Ovary (tissue), 9 donors: Measurements from ENCODE around the gene CBX1. TPM values are rescaled to one million over a fixed set of nuclear protein-coding genes. Genes with fewer than 3 reads are reported as not detected.
A peak's percentile ranks its signal among the peaks of the same experiment; 100 is the strongest.
"Not testable (repeated sequence)": the region's sequence is repeated elsewhere in the genome, so short reads cannot be mapped to it uniquely, and the experiment has no call there.

Experiments used
- DNase-seq, 5 donors: peaks; one replicate each; pipeline ENCODE4 v3.0.0-alpha.2; 2019 to 2020
- H3K27ac ChIP-seq, 2 donors: fragments of 200-600 bp; one replicate each; pipeline versions ENCODE4 v1.5.1 to v1.8.0; 2019 to 2022
- H3K27me3 ChIP-seq: fragments of 200-600 bp; one replicate; pipeline ENCODE4 v1.8.0; 2022
- H3K36me3 ChIP-seq: fragments of 200-600 bp; sonication (generic); one replicate; pipeline ENCODE4 v1.5.1; 2019
- H3K4me1 ChIP-seq: one replicate; pipeline ENCODE4 v1.8.1; 2013; ENCODE audit warnings: mild to moderate bottlenecking, moderate library complexity; ENCODE audit not compliant: insufficient read depth
- H3K4me3 ChIP-seq: fragments of 200-600 bp; sonication (generic); one replicate; pipeline ENCODE4 v1.5.1; 2017
- H3K9me3 ChIP-seq, 2 donors: fragments of 200-600 bp in 1 of 2; sonication (generic) in 1 of 2; one replicate each; pipeline versions ENCODE4 v1.5.1 to v1.8.1; 2013 to 2019; ENCODE audit warnings: mild to moderate bottlenecking in 1 of 2, moderate library complexity in 1 of 2
- EP300 ChIP-seq: sonication (generic); formaldehyde crosslinking; IDR thresholded peaks from one replicate; pipeline ENCODE4 v1.6.1; 2017; ENCODE audit warnings: antibody characterized with exemption
- POLR2A ChIP-seq: fragments of 450-650 bp; IDR thresholded peaks from one replicate; pipeline ENCODE4 v1.6.1; 2017; ENCODE audit warnings: antibody characterized with exemption, mild to moderate bottlenecking, moderate library complexity
- WGBS, 3 donors: extraction: QIAGEN DNeasy Blood & Tissue Kit in 1 of 3; methylation state at CpG; one replicate each; pipeline versions ENCODE4 v1.1.5 to v1.1.7; 2013 to 2017; 5-methylcytosine and 5-hydroxymethylcytosine counted together
- intact Hi-C, 4 donors: fragments of 100-400 bp; cut with DNase I; formaldehyde crosslinking; loops; one replicate each; pipeline versions ENCODE4 v1.11.0 to v1.15.1; 2022 to 2023
- polyA plus RNA-seq, 2 donors: library from polyadenylated mRNA; stranded (reverse); fragments of 200-250 nt in 1 of 2; fragments of 350-450 nt in 1 of 2; fragmentation: Illumina TruSeq in 1 of 2; extraction: RNeasy Lipid Tissue Mini Kit (QIAGEN cat#74804) in 1 of 2; gene quantifications; one replicate each; pipeline ENCODE4 v1.2.3, GENCODE V29; 2013 to 2014
- total RNA-seq, 7 donors: library from RNA; depleted of rRNA in 2 of 7; stranded (reverse); fragments of >200 nt in 2 of 7; fragmentation: NEBNext Ultra II Directional in 3 of 7; extraction: Animal tissue kit (Norgen Biotek cat#: 25700) in 3 of 7; gene quantifications; one replicate each; pipeline versions ENCODE4 v1.1.0 to v1.2.4, GENCODE V29; 2016 to 2023
- TF ChIP-seq, protein P1 (sequence below), 3 donors: fragments of 450-650 bp in 2 of 3; fragments of 200-600 bp in 1 of 3; IDR thresholded peaks; one replicate each; pipeline versions ENCODE4 v1.5.1 to v1.8.0; 2016 to 2022; ENCODE audit warnings: antibody characterized with exemption in 3 of 3, mild to moderate bottlenecking in 1 of 3
- donor health status: DM: no; HTN: no; CAD: no; lungs with moderate emphysema.
- donor health status: DM: no; HTN: no; CAD: no.
- donor health status: Bipolar disorder and iron deficiency.
- donor health status: DM: yes; HTN: yes; CAD: no.
- donor health status: DM: no; HTN: no; CAD: no.
- donor health status: DM: yes; HTN: yes; CAD: no.

Gene CBX1
- total and polyA plus RNA-seq, 9 donors = 35.4 to 106 (median 70.0) TPM

DNA sequence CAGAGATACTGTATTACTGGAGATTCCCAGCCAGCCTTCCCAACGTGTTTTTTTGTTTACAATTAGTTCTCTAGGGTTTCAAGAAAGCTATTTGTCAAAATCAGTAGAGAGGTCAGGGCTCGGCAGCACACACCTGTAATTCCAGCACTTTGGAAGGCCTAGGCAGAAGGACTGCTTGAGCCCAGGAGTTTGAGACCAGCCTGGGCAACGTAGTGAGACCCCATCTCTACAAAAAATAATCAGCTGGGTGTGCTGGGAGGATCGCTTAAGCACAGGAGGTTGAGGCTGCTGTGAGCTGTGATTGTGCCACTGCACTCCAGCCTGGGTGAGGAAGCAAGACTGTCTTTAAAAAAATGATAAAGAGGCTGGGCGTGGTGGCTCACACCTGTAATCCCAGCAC lies 19.4 kb downstream of the CBX1 start:
- Histone ChIP-seq H3K9me3 (no peaks in the 10 kb centered on the region), H3K27me3 (no peaks in the 10 kb centered on the region), H3K27ac (no peak overlapping the region), H3K36me3 (no peaks in the 10 kb centered on the region), H3K4me1 (peaks cover 4% of the 10 kb centered on the region), H3K4me3 (no peak overlapping the region)
- TF ChIP-seq EP300 = no peak
- 70 to 79% (median 75%) methylated on average over 5 of the region's 5 CpGs for WGBS, 3 donors
- intact Hi-C loops = loop anchor here in 1 of 4 donors (5.0 kb wide), 1 partner anchor 45 kb away; no protein-coding TSS in a partner anchor
- no peak for DNase-seq

DNA sequence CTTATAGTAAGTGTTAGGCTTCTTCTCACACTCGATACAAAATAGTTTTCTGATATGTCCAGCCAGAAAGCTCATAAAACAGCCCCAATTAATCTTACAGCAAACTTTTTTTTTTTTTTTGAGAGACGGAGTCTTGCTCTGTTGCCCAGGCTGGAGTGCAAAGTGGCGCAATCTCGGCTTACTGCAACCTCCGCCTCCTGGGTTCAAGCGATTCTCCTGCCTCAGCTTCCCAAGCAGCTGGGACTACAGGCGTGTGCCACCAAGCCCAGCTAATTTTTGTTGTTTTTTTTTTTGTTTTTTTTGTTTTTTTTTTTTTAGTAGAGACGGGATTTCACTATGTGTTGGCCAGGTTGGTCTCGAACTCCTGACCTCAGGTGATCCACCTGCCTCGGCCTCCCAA lies 24.1 kb downstream of the CBX1 start:
- H3K27ac ChIP-seq, H3K4me3 ChIP-seq, H3K27me3 ChIP-seq, H3K4me1 ChIP-seq, H3K36me3 ChIP-seq, H3K9me3 ChIP-seq, DNase-seq: not testable (repeated sequence)
- intact Hi-C loops = loop anchor here in 1 of 4 donors (10.0 kb wide), 1 partner anchor 48 kb away; no protein-coding TSS in a partner anchor
- 88 to 93% (median 92%) methylated on average over 10 of the region's 10 CpGs for WGBS, 3 donors

DNA sequence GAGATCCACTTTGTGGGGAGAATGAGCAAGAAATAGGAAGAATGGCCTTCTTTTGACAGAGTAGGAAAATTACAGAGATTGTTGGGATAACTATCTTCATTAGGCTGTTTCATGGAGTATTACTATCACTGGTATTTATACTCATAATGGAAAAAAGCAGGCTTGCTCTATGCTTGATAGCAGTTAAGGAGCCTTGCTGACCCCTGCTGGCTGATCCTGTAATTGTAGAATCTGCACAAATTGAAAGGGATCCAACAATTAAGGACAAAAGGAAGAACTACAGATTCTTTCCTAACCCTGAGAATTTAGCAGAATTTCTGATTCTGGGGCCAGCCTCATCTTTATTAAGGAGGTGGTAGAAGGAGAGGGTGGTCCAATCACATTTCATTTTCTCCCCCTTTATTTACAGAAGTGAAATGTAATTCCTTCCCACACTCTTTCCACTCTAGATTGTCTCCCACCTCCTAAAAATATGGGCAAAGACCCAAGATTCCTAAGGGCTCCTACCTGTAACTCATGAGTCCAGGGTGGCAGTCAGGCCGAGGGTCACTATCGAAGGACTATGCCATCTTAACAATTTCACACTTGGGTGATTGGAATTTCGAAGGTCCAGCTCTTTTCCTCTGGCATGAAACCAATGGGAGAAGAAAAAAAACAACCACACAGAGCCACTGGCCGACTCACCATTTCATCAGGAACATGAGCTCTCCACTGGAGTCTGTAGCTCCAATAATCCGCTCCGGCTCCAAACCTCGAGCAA lies 26.8 kb downstream of the CBX1 start:
- intact Hi-C loops = loop anchor here in 3 of 4 donors (2.0 to 10.0 kb wide), 2 partner anchors 48 to 50 kb away; no protein-coding TSS in a partner anchor
- DNase-seq = peak; percentile 72 to 88 (median 75)

DNA sequence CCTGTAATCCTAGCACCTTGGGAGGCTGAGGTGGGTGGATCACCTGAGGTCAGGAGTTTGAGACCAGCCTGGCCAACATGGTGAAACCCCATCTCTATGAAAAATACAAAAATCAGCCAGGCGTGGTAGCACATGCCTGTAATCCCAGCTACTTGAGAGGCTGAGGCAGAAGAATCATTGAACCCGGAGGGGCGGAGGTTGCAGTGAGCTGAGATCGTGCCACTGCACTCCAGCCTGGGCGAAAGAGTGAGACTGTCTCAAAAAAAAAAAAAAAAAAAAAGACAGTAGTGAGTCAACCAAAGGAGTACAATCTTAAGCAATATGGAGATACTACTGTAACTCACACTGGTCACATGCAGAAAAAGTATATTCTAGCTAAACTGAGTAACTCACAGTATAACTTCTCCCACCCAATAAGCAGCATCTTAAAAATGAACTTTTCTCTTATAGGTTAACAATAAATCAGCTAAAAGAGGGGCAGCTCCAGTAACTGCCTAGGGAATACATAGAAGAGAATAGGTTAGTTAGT lies 27.6 kb downstream of the CBX1 start:
- intact Hi-C loops = loop anchor here (2.0 to 10.0 kb wide), 2 partner anchors 47 to 51 kb away; no protein-coding TSS in a partner anchor
- not testable (repeated sequence) for H3K36me3 ChIP-seq, H3K27me3 ChIP-seq, H3K9me3 ChIP-seq, H3K27ac ChIP-seq, H3K4me1 ChIP-seq, H3K4me3 ChIP-seq, DNase-seq
- 93 to 95% (median 94%) methylated on average over 5 of the region's 5 CpGs for WGBS, 3 donors

More for the DNA sequence above, 26.8 kb downstream of the CBX1 start:
- 52 to 68% (median 54%) methylated on average over 7 of the region's 7 CpGs for WGBS, 3 donors
- Histone ChIP-seq H3K27ac (no peak overlapping the region), H3K9me3 (no peaks in the 10 kb centered on the region), H3K4me3 (no peak overlapping the region), H3K36me3 (no peaks in the 10 kb centered on the region), H3K4me1 (no peaks in the 10 kb centered on the region), H3K27me3 (no peaks in the 10 kb centered on the region)
- TF ChIP-seq, protein P1, sequence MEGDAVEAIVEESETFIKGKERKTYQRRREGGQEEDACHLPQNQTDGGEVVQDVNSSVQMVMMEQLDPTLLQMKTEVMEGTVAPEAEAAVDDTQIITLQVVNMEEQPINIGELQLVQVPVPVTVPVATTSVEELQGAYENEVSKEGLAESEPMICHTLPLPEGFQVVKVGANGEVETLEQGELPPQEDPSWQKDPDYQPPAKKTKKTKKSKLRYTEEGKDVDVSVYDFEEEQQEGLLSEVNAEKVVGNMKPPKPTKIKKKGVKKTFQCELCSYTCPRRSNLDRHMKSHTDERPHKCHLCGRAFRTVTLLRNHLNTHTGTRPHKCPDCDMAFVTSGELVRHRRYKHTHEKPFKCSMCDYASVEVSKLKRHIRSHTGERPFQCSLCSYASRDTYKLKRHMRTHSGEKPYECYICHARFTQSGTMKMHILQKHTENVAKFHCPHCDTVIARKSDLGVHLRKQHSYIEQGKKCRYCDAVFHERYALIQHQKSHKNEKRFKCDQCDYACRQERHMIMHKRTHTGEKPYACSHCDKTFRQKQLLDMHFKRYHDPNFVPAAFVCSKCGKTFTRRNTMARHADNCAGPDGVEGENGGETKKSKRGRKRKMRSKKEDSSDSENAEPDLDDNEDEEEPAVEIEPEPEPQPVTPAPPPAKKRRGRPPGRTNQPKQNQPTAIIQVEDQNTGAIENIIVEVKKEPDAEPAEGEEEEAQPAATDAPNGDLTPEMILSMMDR (IDR thresholded peaks at IDR 0.05) = peak; percentile 82 to 93 (median 89)
- TF ChIP-seq POLR2A = no peak

DNA sequence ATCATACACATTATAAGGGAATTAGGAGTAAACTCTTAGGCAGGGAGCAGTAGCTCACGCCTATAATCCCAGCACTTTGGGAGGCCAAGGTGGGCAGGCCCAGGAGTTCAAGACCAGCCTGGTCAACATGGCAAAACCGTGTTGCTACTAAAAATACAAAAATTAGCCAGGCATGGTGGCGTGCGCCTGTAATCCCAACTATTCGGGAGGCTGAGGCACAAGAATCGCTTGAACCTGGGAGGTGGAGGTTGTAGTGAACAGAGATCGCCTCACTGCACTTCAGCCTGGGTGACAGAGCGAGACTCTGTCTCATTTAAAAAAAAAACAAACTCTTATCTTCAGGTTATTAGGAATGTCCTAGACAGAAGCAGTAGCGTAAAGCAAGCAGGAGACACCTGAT lies 28.5 kb downstream of the CBX1 start:
- intact Hi-C loops = loop anchor here in 2 of 4 donors (2.0 to 10.0 kb wide), 2 partner anchors 46 to 52 kb away; no protein-coding TSS in a partner anchor
- not testable (repeated sequence) for H3K4me3 ChIP-seq, H3K27ac ChIP-seq, H3K27me3 ChIP-seq, DNase-seq, H3K4me1 ChIP-seq, H3K9me3 ChIP-seq, H3K36me3 ChIP-seq
- 91 to 94% (median 93%) methylated on average over 9 of the region's 9 CpGs for WGBS, 3 donors

DNA sequence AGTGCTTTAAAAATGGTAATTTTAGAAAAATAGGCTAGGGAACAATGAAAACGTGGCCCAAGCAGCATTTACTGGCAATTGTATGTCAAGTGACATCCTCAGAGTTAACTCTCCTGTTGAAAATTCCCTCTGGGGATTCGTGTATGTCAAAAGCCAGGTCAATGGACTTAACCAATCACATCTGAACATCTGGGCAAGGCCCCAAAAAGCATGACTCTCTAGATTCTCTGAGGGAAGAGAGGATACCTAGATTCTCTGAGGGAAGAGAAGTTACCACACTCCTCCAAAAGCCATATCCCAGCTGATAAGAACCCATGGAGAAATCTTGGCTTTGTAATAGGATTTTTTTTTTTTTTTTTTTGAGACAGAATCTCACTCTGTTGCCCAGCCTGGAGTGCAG lies 29.6 kb downstream of the CBX1 start:
- Histone ChIP-seq H3K9me3 (no peaks in the 10 kb centered on the region), H3K4me3 (no peak overlapping the region), H3K27ac (no peak overlapping the region), H3K36me3 (no peaks in the 10 kb centered on the region), H3K27me3 (no peaks in the 10 kb centered on the region), H3K4me1 (peaks cover 1% of the 10 kb centered on the region)
- intact Hi-C loops = loop anchor here in 2 of 4 donors (2.0 to 10.0 kb wide), 2 partner anchors 45 to 53 kb away; no protein-coding TSS in a partner anchor
- no peak for DNase-seq
- WGBS, 3 donors = 47 to 65% (median 62%) methylated on average over 2 of the region's 2 CpGs
- TF ChIP-seq POLR2A = no peak
- TF ChIP-seq, protein P1 (IDR thresholded peaks at IDR 0.05) = no peak
- no peak for TF ChIP-seq EP300
